Stimulated activated memory B cell treated with anti-CD40 and anti-IgM and Interleukin-4, amounts not matched to agents 10 μg/mL and 1 μg/mL and 100 μg/mL, for 72 hours (primary cell): ENCODE data around the gene SEC24C.

ENCODE experiments used
- ATAC-seq: fragments of 150-1000 bp; cut with Tn5 transposase; 2 replicates; pipeline ENCODE4 v1.10.0; 2021
- H3K27ac Mint-ChIP-seq: one replicate; pipeline ENCODE4 v1.8.0; 2022; ENCODE audit warnings: mild to moderate bottlenecking, mixed read lengths
- H3K27me3 Mint-ChIP-seq: one replicate; pipeline ENCODE4 v1.8.0; 2022; ENCODE audit warnings: mixed read lengths
- H3K36me3 Mint-ChIP-seq: one replicate; pipeline ENCODE4 v1.8.0; 2022; ENCODE audit warnings: mixed read lengths
- H3K4me1 Mint-ChIP-seq: one replicate; pipeline ENCODE4 v1.8.0; 2022; ENCODE audit warnings: mixed read lengths
- H3K4me3 Mint-ChIP-seq: one replicate; pipeline ENCODE4 v1.8.0; 2022; ENCODE audit warnings: mild to moderate bottlenecking, moderate library complexity, mixed read lengths
- H3K9me3 Mint-ChIP-seq: one replicate; pipeline ENCODE4 v1.8.0; 2022; ENCODE audit warnings: mixed read lengths

SEC24C gene

GRCh38 chr10:73750819-73751218 lies 6.6 kb downstream of the SEC24C start:
- ATAC-seq = no peak
- Mint-ChIP-seq H3K27ac (no peak overlapping the region), H3K36me3 (peaks cover 50% of the 10 kb centered on the region), H3K9me3 (no peaks in the 10 kb centered on the region), H3K4me1 (peaks cover 40% of the 10 kb centered on the region), H3K4me3 (no peak overlapping the region), H3K27me3 (no peaks in the 10 kb centered on the region)

GRCh38 chr10:73756183-73756582 lies 12.0 kb downstream of the SEC24C start:
- ATAC-seq = no peak
- Mint-ChIP-seq H3K9me3 (no peaks in the 10 kb centered on the region), H3K27ac (no peak overlapping the region), H3K27me3 (no peaks in the 10 kb centered on the region), H3K36me3 (peaks cover 55% of the 10 kb centered on the region), H3K4me3 (no peak overlapping the region), H3K4me1 (peaks cover 32% of the 10 kb centered on the region)

GRCh38 chr10:73758704-73759511 lies 14.7 kb downstream of the SEC24C start:
- ATAC-seq = no peak
- peak overlapping the region; percentile 36 for H3K27ac Mint-ChIP-seq
- no peaks in the 10 kb centered on the region for H3K27me3 Mint-ChIP-seq
- H3K9me3 Mint-ChIP-seq = no peaks in the 10 kb centered on the region
- H3K4me3 Mint-ChIP-seq = no peak overlapping the region
- peaks cover 48% of the 10 kb centered on the region for H3K4me1 Mint-ChIP-seq
- peaks cover 60% of the 10 kb centered on the region for H3K36me3 Mint-ChIP-seq

GRCh38 chr10:73759512-73760115 lies 15.4 kb downstream of the SEC24C start:
- H3K9me3 Mint-ChIP-seq = no peaks in the 10 kb centered on the region
- peak; percentile 78 for ATAC-seq
- peaks cover 61% of the 10 kb centered on the region for H3K36me3 Mint-ChIP-seq
- H3K27ac Mint-ChIP-seq = peak overlapping the region; percentile 36
- peak overlapping the region; percentile 37 for H3K4me3 Mint-ChIP-seq
- peaks cover 50% of the 10 kb centered on the region for H3K4me1 Mint-ChIP-seq
- H3K27me3 Mint-ChIP-seq = no peaks in the 10 kb centered on the region

GRCh38 chr10:73761781-73762180 lies 17.6 kb downstream of the SEC24C start:
- Mint-ChIP-seq H3K27ac (peak overlapping the region; percentile 77), H3K36me3 (peaks cover 75% of the 10 kb centered on the region), H3K4me1 (peaks cover 50% of the 10 kb centered on the region), H3K27me3 (no peaks in the 10 kb centered on the region), H3K9me3 (no peaks in the 10 kb centered on the region), H3K4me3 (no peak overlapping the region)
- ATAC-seq = no peak

- peaks cover 81% of the 10 kb centered on the region for H3K36me3 Mint-ChIP-seq
- H3K4me3 Mint-ChIP-seq = no peak overlapping the region
- H3K4me1 Mint-ChIP-seq = peaks cover 51% of the 10 kb centered on the region
- H3K9me3 Mint-ChIP-seq = no peaks in the 10 kb centered on the region
- H3K27me3 Mint-ChIP-seq = no peaks in the 10 kb centered on the region
- ATAC-seq = no peak
- peak overlapping the region; percentile 77 for H3K27ac Mint-ChIP-seq
These were observed 18.7 kb downstream of the SEC24C start for GRCh38 chr10:73762915-73763314.

- Mint-ChIP-seq H3K36me3 (peaks cover 85% of the 10 kb centered on the region), H3K4me1 (peaks cover 51% of the 10 kb centered on the region), H3K4me3 (no peak overlapping the region), H3K27me3 (no peaks in the 10 kb centered on the region), H3K27ac (peak overlapping the region; percentile 77), H3K9me3 (no peaks in the 10 kb centered on the region)
- peak; percentile 64 for ATAC-seq
These were observed 19.2 kb downstream of the SEC24C start for GRCh38 chr10:73763343-73763742.

DNA sequence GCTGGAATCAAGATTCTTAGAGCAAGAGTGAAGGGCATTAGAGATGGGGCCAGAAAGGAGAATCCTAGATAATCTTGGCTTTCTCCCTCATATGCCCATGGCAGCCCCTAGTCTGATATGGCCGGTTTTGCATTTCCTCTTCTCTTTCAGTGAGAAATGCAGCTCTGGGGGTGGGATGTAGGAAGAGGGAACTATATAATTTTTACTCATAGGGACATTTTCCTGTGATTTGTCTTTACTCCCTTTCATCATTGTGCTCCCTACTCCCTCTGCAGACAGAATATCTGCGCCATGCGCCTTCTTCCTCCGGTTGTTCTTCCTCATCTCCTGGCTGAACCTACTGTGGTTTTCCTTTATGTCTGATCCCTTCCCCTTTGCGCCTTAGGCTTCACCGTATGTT lies 20.9 kb downstream of the SEC24C start:
- Mint-ChIP-seq H3K9me3 (no peaks in the 10 kb centered on the region), H3K4me3 (no peak overlapping the region), H3K27ac (peak overlapping the region; percentile 36), H3K36me3 (peaks cover 87% of the 10 kb centered on the region), H3K27me3 (no peaks in the 10 kb centered on the region), H3K4me1 (peaks cover 43% of the 10 kb centered on the region)
- no peak for ATAC-seq

GRCh38 chr10:73768881-73769280 lies 24.7 kb downstream of the SEC24C start:
- Mint-ChIP-seq H3K36me3 (peaks cover 68% of the 10 kb centered on the region), H3K4me3 (no peak overlapping the region), H3K9me3 (no peaks in the 10 kb centered on the region), H3K27ac (peak overlapping the region; percentile 38), H3K4me1 (peaks cover 34% of the 10 kb centered on the region), H3K27me3 (no peaks in the 10 kb centered on the region)
- no peak for ATAC-seq

DNA sequence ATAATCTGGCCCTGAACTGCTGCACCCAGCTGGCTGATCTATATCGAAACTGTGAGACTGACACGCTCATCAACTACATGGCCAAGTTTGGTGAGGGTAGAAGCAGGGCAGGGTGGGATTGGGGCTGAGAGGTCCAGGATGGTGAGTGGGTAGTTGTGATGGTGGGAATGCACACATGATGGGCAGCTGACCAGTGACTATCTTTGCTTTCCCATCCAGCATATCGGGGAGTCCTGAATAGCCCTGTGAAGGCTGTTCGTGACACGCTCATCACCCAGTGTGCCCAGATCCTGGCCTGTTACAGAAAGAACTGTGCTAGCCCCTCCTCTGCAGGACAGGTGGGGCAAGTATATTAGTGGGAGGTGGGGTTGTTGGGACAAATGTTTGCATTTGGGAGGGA lies 25.2 kb downstream of the SEC24C start:
- no peaks in the 10 kb centered on the region for H3K9me3 Mint-ChIP-seq
- no peak overlapping the region for H3K4me3 Mint-ChIP-seq
- H3K4me1 Mint-ChIP-seq = peaks cover 38% of the 10 kb centered on the region
- ATAC-seq = no peak
- no peaks in the 10 kb centered on the region for H3K27me3 Mint-ChIP-seq
- peak overlapping the region; percentile 38 for H3K27ac Mint-ChIP-seq
- H3K36me3 Mint-ChIP-seq = peaks cover 71% of the 10 kb centered on the region

DNA sequence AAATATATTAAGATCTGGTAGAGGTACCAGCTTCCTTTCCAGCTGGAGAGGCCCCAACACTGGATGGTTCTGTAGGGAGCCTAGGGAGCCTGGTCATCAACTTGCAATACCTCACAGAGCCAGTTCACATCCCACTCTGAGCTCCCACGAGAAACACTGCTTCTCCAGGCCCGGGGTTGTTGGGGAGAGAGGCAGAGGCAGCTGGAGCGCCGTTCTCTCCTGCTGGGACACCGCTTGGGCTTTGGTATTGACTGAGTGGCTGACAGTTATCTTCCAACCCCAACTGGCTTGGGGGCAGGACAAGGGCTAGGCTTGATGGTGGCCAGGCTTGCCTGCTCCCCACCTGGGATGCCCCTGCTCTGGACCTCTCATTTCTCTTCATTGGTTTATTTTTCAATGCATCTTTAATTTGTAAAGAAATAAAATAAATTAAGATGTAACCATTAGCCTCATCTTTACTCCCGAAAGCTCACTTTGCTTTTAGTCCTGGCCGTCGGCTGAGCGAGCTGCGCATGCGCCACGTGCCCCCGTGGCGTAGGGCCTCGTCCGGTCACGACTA lies 27.6 kb downstream of the SEC24C start:
- Mint-ChIP-seq H3K36me3 (peaks cover 57% of the 10 kb centered on the region), H3K27ac (peak overlapping the region; percentile 75), H3K9me3 (no peaks in the 10 kb centered on the region), H3K4me3 (peak overlapping the region; percentile 80), H3K4me1 (peaks cover 50% of the 10 kb centered on the region), H3K27me3 (no peaks in the 10 kb centered on the region)
- peak; percentile 78 for ATAC-seq

- H3K27me3 Mint-ChIP-seq = no peaks in the 10 kb centered on the region
- peak overlapping the region; percentile 80 for H3K4me3 Mint-ChIP-seq
- peaks cover 50% of the 10 kb centered on the region for H3K4me1 Mint-ChIP-seq
- peak overlapping the region; percentile 75 for H3K27ac Mint-ChIP-seq
- no peaks in the 10 kb centered on the region for H3K9me3 Mint-ChIP-seq
- peaks cover 56% of the 10 kb centered on the region for H3K36me3 Mint-ChIP-seq
- peak; percentile 87 for ATAC-seq
These were observed 28.3 kb downstream of the SEC24C start for GRCh38 chr10:73772281-73773151.

DNA sequence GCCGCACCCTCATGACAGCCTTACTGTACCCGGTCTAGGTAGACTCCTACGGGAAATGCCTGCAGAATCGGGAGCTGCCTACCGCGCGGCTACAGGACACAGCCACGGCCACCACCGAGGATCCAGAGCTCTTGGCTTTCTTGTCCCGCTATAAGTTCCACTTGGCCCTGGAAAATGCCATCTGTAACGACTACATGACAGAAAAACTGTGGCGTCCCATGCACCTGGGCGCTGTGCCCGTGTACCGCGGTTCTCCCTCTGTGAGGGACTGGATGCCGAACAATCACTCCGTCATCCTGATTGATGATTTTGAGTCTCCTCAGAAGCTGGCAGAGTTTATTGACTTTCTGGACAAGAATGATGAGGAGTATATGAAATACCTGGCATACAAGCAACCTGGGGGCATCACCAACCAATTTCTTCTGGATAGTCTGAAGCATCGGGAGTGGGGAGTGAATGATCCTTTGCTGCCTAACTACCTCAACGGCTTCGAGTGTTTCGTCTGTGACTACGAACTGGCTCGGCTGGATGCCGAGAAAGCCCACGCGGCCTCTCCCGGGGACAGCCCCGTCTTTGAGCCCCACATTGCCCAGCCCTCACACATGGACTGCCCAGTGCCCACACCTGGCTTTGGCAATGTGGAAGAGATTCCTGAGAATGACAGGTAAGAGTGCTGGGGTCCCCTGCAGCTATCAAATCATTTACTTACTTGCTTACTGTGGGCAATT lies 29.1 kb downstream of the SEC24C start:
- H3K27ac Mint-ChIP-seq = peak overlapping the region; percentile 75
- H3K27me3 Mint-ChIP-seq = no peaks in the 10 kb centered on the region
- H3K9me3 Mint-ChIP-seq = no peaks in the 10 kb centered on the region
- no peak for ATAC-seq
- peaks cover 48% of the 10 kb centered on the region for H3K36me3 Mint-ChIP-seq
- H3K4me1 Mint-ChIP-seq = peaks cover 43% of the 10 kb centered on the region
- H3K4me3 Mint-ChIP-seq = peak overlapping the region; percentile 80

DNA sequence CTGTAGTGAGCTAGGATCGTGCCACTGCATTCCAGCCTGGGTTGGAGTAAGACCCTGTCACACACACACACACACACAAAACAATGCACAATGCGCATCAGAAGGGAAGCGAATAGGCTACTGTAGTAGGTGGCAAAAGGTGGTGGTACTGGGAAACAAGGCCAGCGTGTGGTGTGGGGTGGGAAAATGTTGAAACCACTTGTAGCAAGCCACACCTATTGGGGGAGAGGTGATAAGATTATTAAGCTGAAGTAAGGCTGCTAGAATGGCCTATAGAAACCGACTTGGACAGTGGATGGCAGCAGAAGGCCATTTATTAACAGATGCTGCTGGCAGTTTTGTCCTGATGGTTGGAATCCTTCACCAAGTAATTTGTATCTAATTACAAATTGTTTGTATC lies 30.5 kb downstream of the SEC24C start:
- H3K4me3 Mint-ChIP-seq = peak overlapping the region; percentile 80
- H3K27me3 Mint-ChIP-seq = no peaks in the 10 kb centered on the region
- H3K27ac Mint-ChIP-seq = peak overlapping the region; percentile 75
- H3K9me3 Mint-ChIP-seq = no peaks in the 10 kb centered on the region
- H3K4me1 Mint-ChIP-seq = peaks cover 34% of the 10 kb centered on the region
- ATAC-seq = no peak
- peaks cover 37% of the 10 kb centered on the region for H3K36me3 Mint-ChIP-seq
